Small intestine (tissue), 7 donors: ENCODE data around the gene TYW5. TPM values are rescaled to one million over a fixed set of nuclear protein-coding genes. Genes with fewer than 3 reads are reported as not detected.

Experiments
- DNase-seq, 2 donors: peaks; one replicate each; pipeline versions ENCODE4 v3.0.0 to v3.0.0-alpha.2; 2013
- FAIRE-seq: peaks from 2 replicates; lab custom pipeline; 2012; peaks lifted over from hg19 to GRCh38; lab: Jason Lieb, UNC
- H3K27ac ChIP-seq, 3 donors: one replicate each; pipeline ENCODE4 v1.5.1; 2013; ENCODE audit warnings: low read length in 2 of 3, mild to moderate bottlenecking in 2 of 3, control low read depth in 1 of 3, inconsistent platforms in 1 of 3, low read depth in 1 of 3, moderate library complexity in 1 of 3
- H3K27me3 ChIP-seq, 3 donors: one replicate each; pipeline ENCODE4 v1.6.1; 2013; ENCODE audit warnings: low read length in 3 of 3, inconsistent platforms in 1 of 3; ENCODE audit not compliant: control insufficient read depth in 3 of 3, insufficient read depth in 3 of 3
- H3K36me3 ChIP-seq, 3 donors: one replicate each; pipeline ENCODE4 v1.6.1; 2013; ENCODE audit warnings: low read length in 3 of 3, inconsistent platforms in 1 of 3, low read depth in 1 of 3, mild to moderate bottlenecking in 1 of 3, moderate library complexity in 1 of 3; ENCODE audit not compliant: control insufficient read depth in 3 of 3, insufficient read depth in 2 of 3
- H3K4me1 ChIP-seq, 3 donors: one replicate each; pipeline ENCODE4 v1.6.1; 2013; ENCODE audit warnings: low read length in 2 of 3, inconsistent platforms in 1 of 3, low read depth in 1 of 3, mild to moderate bottlenecking in 1 of 3, moderate library complexity in 1 of 3; ENCODE audit not compliant: control insufficient read depth in 3 of 3, insufficient read depth in 2 of 3
- H3K4me3 ChIP-seq, 3 donors: one replicate each; pipeline ENCODE4 v1.5.1; 2013; ENCODE audit warnings: low read length in 3 of 3, control low read depth in 1 of 3, inconsistent platforms in 1 of 3, low read depth in 1 of 3, mild to moderate bottlenecking in 1 of 3, moderate library complexity in 1 of 3
- H3K9me3 ChIP-seq, 2 donors: one replicate each; pipeline ENCODE4 v1.6.1; 2013; ENCODE audit warnings: low read depth in 1 of 2, low read length in 1 of 2; ENCODE audit not compliant: control insufficient read depth in 2 of 2, insufficient read depth in 1 of 2
- WGBS, 3 donors: extraction: QIAGEN DNeasy Blood & Tissue Kit; methylation state at CpG; one replicate each; pipeline ENCODE4 v1.1.7; 2013; 5-methylcytosine and 5-hydroxymethylcytosine counted together
- polyA plus RNA-seq, 4 donors: library from polyadenylated mRNA; stranded (reverse) in 3 of 4; unstranded in 1 of 4; fragments of 200-250 nt in 3 of 4; fragments of 120-200 nt in 1 of 4; gene quantifications; one replicate each; pipeline versions ENCODE4 v1.2.1 to v1.2.3, GENCODE V29; 2013
- donor health status: healthy with polysubstance abuse.
- donor health status: control.
- donor health status: control.
- donor health status: Bipolar disorder and iron deficiency.
- donor health status: healthy.

The TYW5 gene
- polyA plus RNA-seq, 4 donors = 2.4 to 13.1 (median 3.8) TPM

DNA sequence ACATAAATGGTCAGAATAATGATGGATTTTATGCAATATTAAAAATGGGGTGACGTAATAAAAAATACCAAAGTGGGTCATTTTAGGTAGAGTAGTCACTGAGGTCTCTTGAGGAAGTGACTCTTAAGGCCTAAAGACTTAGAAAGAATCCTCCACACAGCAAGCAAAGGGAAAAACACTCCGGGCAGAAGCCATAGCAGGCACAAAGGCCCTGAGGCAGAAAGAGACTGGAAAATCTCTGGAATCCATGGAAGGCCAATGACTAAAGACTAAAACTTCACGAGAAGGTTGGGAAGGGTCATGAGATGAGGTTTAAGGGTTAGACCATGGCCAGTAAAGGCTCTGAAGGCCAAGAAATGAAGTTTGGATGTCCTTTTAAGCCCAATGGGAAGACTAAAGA is 37.0 kb upstream of the TYW5 start:
- Histone ChIP-seq H3K4me1 (peaks cover 0 to 15% (median 0%) of the 10 kb centered on the region in 3 donors), H3K36me3 (no peaks in the 10 kb centered on the region), H3K27ac (no peak overlapping the region), H3K4me3 (no peak overlapping the region), H3K27me3 (no peaks in the 10 kb centered on the region), H3K9me3 (no peaks in the 10 kb centered on the region)
- 93 to 98% (median 96%) methylated on average over 3 of the region's 3 CpGs for WGBS, 3 donors
- DNase-seq (no peak), FAIRE-seq (no peak)

DNA sequence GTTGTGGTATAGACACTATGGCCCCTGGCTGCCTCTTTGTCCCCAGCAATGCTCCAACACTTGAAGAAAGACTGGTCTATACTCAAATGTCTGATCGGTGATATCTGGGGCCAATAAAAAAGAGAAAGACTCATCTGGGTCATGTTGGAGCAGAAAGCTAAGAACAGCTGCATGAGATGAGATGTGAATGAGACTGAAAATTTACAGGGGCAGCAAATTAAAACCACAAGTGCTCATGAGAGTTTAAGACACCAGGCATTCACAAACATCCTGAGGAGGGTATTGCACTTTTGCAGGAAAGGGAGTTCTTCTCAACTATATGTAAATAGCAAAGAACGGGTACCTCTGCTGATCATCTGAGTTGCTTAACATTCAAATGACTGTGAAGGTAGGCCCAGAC is 36.4 kb upstream of the TYW5 start:
- H3K4me3 ChIP-seq = no peak overlapping the region
- no peaks in the 10 kb centered on the region for H3K27me3 ChIP-seq
- FAIRE-seq = no peak
- 92 to 95% (median 95%) methylated on average over 2 of the region's 2 CpGs for WGBS, 3 donors
- no peak for DNase-seq
- H3K9me3 ChIP-seq = no peaks in the 10 kb centered on the region
- H3K27ac ChIP-seq = no peak overlapping the region
- peaks cover 0 to 15% (median 0%) of the 10 kb centered on the region in 3 donors for H3K4me1 ChIP-seq
- H3K36me3 ChIP-seq = no peaks in the 10 kb centered on the region

DNA sequence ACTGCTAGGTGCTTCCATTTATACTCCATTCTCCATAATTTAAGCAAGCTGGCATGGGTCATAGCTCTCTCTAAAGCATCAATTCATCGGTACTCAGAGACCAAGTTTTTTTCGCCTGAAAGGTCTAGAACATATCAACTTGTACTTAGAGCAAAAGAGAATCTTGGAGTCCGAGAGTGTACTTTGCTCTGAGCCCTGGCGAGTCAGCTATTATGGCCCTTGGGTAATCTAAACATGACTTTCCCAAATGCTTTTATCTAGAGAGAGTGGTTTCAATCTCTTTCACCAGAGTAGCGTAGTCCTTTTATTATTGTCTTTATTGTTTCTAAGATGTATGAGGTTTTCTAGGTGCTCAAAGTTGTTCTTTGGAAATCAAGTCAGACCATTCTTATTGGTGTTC is 34.5 kb upstream of the TYW5 start:
- DNase-seq (peak; percentile 71 to 76), FAIRE-seq (no peak)
- peak overlapping the region in 1 of 3 donors; percentile 62 for H3K27ac ChIP-seq
- H3K4me1 ChIP-seq = peaks cover 0 to 15% (median 0%) of the 10 kb centered on the region in 3 donors
- no peak overlapping the region for H3K4me3 ChIP-seq
- H3K27me3 ChIP-seq = no peaks in the 10 kb centered on the region
- no peaks in the 10 kb centered on the region for H3K36me3 ChIP-seq
- 23 to 60% (median 55%) methylated on average over 5 of the region's 5 CpGs for WGBS, 3 donors
- no peaks in the 10 kb centered on the region for H3K9me3 ChIP-seq

DNA sequence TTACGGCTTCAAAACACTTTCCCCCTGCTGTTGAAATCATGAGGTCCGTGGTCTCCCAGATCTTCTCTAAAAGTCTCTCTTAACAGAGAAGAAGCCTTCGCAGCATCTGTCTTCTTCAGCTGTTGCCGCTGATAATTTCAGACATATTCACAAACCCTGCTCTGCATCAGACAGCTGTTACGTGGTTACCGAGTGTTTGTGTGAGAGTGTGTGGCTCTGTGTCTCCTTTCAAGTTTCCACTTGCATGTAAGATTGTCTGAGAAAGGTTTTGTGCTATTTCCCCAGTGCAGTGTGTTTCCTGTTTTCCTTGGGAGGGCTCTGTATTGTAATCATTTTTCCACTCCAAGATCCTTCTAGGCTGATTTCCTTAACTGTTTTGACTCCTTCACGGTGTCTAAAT is 32.9 kb upstream of the TYW5 start:
- 47 to 81% (median 69%) methylated on average over 7 of the region's 7 CpGs for WGBS, 3 donors
- H3K36me3 ChIP-seq = no peaks in the 10 kb centered on the region
- DNase-seq (no peak), FAIRE-seq (no peak)
- H3K9me3 ChIP-seq = no peaks in the 10 kb centered on the region
- peaks cover 0 to 15% (median 0%) of the 10 kb centered on the region in 3 donors for H3K4me1 ChIP-seq
- no peak overlapping the region for H3K4me3 ChIP-seq
- H3K27me3 ChIP-seq = no peaks in the 10 kb centered on the region
- no peak overlapping the region for H3K27ac ChIP-seq

DNA sequence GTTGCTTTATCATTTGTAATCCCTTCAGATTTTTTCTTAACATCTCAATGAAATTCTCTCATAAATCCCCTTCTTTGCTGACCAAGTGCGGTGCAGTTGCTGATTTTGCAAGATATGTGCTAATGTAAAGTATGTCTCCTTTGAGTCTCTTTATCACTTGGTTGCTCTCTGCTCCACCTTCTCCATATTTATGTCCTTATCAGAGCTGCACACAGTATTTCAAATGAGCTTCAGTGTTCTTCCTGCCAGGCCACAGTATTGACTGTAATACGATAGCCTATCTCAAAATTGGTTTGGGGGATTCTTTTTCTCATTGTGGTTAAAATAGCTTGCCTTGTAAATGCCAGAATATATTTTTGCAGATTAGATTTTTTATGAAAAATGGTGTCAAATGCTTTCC is 32.3 kb upstream of the TYW5 start:
- FAIRE-seq (no peak), DNase-seq (peak in 1 of 2 donors; percentile 16)
- 84 to 90% (median 87%) methylated on average over 2 of the region's 2 CpGs for WGBS, 3 donors
- H3K27me3 ChIP-seq = no peaks in the 10 kb centered on the region
- H3K4me3 ChIP-seq = no peak overlapping the region
- H3K27ac ChIP-seq = peak overlapping the region in 1 of 3 donors; percentile 3
- no peaks in the 10 kb centered on the region for H3K36me3 ChIP-seq
- peaks cover 0 to 15% (median 0%) of the 10 kb centered on the region in 3 donors for H3K4me1 ChIP-seq
- H3K9me3 ChIP-seq = no peaks in the 10 kb centered on the region

- Histone ChIP-seq H3K27me3 (no peaks in the 10 kb centered on the region), H3K36me3 (no peaks in the 10 kb centered on the region), H3K9me3 (no peaks in the 10 kb centered on the region), H3K4me1 (peaks cover 0 to 15% (median 0%) of the 10 kb centered on the region in 3 donors), H3K4me3 (no peak overlapping the region), H3K27ac (no peak overlapping the region)
- DNase-seq (peak; percentile 86 to 88), FAIRE-seq (no peak)
- WGBS, 3 donors = 52 to 60% (median 59%) methylated on average over 6 of the region's 6 CpGs
These were observed 30.4 kb upstream of the TYW5 start for GRCh38 chr2:199985625-199986207.

DNA sequence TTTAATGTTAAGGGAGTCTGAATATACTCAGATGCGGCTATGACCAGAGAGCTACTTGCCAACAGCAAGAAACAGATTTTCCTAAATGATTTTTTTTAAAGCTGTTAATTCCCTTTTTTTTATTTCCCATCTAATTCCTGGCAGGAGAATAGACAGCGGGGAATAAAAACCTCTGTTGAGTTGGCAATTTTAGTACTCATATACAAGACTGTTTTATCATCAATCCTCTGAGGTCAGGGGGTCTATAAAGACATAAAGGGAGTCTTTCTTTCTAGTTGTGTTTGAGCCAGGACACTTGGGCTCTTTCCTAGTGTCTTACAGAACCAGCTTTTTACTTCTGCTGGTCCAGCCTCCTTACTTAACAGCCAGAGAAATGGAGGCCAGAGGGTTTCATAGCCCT is 29.5 kb upstream of the TYW5 start:
- no peaks in the 10 kb centered on the region for H3K27me3 ChIP-seq
- FAIRE-seq = no peak
- H3K36me3 ChIP-seq = no peaks in the 10 kb centered on the region
- WGBS, 3 donors = 83 to 95% (median 93%) methylated on average over 2 of the region's 2 CpGs
- no peak for DNase-seq
- H3K4me3 ChIP-seq = no peak overlapping the region
- peaks cover 0 to 13% (median 0%) of the 10 kb centered on the region in 3 donors for H3K4me1 ChIP-seq
- H3K9me3 ChIP-seq = no peaks in the 10 kb centered on the region
- H3K27ac ChIP-seq = no peak overlapping the region

DNA sequence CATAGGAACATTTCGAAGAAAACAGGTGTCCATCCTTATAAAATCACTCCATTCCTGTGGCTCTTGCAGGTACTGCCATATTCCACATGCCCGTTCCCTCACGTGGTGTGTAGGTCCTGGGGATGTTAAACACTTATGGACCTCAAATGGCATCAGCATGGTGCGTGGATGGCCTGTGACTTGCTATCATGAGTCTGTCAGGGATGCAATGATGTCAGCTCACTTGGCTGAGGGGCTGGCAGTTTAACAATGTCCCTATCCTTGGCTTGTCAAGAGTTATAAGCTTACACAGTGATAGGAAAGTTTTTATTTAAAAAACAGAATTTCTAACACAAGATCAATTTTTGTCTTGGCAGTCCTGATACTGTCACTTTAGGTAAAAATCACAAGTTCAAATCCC is 28.9 kb upstream of the TYW5 start:
- Histone ChIP-seq H3K36me3 (no peaks in the 10 kb centered on the region), H3K4me3 (no peak overlapping the region), H3K9me3 (no peaks in the 10 kb centered on the region), H3K4me1 (peaks cover 0 to 15% (median 0%) of the 10 kb centered on the region in 3 donors), H3K27ac (no peak overlapping the region), H3K27me3 (no peaks in the 10 kb centered on the region)
- FAIRE-seq (no peak), DNase-seq (no peak)
- 72 to 94% (median 80%) methylated on average over 4 of the region's 4 CpGs for WGBS, 3 donors

- H3K36me3 ChIP-seq = no peaks in the 10 kb centered on the region
- 56 to 73% (median 70%) methylated on average over 1 of the region's 1 CpG for WGBS, 3 donors
- H3K27me3 ChIP-seq = no peaks in the 10 kb centered on the region
- H3K4me3 ChIP-seq = no peak overlapping the region
- DNase-seq (no peak), FAIRE-seq (no peak)
- H3K27ac ChIP-seq = no peak overlapping the region
- no peaks in the 10 kb centered on the region for H3K9me3 ChIP-seq
- H3K4me1 ChIP-seq = peaks cover 0 to 20% (median under 1%) of the 10 kb centered on the region in 3 donors
These were observed 28.2 kb upstream of the TYW5 start for GRCh38 chr2:199983534-199983933.
